GM20431 (cell line): ENCODE data around the gene TTYH2.

Experiments
- in situ Hi-C: fragments of 300-500 bp; cut with MseI, MboI; formaldehyde crosslinking; loops from one replicate; pipeline ENCODE4 v1.15.0; 2020; ENCODE audit warnings: low sequenced_read_pairs; ENCODE audit not compliant: unreplicated experiment

Gene TTYH2

DNA sequence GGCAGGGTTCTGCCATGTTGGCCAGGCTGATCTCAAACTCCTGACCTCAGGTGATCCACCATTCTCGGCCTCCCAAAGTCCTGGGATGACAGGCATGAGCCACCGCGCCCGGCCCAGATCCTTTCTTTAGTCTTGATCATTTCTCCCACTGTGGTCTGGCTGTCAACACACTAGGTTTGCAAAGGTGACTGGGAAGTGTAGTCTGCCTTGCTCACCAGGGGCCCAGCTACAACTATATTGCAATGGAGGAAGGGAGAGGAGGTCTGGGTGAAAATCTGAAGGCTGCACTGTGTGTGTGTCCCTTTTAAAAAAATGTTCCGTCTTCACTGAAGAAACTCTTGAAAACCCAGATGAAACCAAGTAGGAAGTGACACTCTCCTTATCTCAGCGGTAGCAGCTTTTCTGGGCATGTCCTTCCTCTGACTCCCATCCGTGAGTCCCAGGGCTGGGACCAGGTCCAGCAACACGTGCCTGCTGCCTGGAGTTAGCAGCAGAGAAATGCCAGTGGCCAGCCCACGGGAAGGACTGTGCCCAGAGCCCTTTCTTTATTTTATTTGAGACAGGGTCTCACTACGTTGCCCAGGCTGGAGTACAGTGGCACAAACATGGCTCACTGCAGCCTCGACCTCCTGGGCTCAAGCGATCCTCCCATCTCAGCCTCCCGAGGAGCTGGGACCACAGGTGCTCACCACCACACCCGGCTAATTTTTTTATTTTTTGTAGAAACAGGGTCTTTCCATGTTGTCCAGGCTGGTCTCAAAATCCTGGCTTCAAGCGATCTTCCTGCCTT is 94.8 kb downstream of the TTYH2 start:
- in situ Hi-C loops: loop anchor here (10.0 kb wide), 1 partner anchor 47 kb away; no protein-coding TSS in a partner anchor

DNA sequence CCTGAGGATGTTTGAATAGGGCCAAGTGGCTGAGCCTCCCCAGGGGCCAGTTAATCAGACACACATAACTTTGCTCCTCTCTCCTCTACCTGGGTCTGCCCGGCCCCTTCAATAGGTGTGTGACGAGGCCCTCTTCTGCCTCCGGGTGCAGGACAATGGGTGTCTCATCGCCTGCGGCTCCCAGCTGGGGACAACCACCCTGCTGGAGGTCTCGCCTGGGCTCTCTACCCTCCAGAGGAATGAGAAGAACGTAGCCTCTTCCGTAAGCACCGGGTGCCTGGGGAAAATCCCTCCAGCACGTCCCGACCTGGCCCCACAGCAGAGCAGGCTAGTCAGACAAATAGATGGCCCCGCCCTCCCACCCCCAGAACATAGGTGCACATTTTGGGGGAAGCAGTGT is 96.5 kb downstream of the TTYH2 start:
- in situ Hi-C loops: loop anchor here (10.0 kb wide), 1 partner anchor 45 kb away; no protein-coding TSS in a partner anchor
